ENCODE results near the gene GIT1. TPM values are rescaled to one million over a fixed set of nuclear protein-coding genes. Genes with fewer than 3 reads are reported as not detected.
A peak's percentile ranks its signal among the peaks of the same experiment; 100 is the strongest.

Gene GIT1
- total RNA-seq, 1 donor from 2014 or later = 33.0 TPM

DNA sequence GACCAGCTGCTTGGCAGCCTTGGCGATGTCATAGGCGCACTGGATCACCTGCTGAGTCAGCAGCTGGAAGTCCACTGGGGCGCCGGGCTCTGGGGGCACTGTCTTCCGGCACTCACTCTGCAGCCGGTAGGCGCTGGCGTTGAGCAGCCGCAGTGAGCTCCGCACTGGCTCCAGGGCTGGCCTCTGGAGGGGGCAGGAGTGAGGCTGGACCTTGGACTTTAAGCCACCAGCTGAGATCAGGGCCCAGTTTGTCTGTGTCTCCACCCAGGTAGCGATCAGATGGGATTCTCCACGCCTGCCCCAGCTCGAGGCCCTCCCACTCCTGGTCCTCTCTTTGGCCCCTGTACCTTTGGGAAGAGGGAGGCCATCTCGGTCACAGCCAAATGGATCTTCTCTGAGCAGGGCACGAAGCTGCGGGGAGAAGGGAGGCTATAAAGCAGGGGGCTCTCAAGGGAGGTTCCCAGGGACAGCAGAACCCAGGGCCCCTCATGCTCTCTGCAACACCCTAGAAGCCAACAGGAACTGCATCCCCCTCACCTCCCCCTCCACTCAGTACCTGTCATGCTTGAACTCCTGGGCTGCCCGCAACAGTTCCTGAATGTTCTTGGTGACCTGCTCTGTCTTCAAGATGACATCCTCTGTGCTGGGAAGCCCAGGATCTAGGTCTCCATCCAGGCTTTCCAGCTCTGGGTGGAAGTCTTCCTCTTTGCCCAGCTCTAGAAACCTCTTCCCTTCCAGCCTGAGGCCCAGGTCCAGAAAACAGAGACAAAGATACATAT lies 14.5 kb downstream of the GIT1 start:
- no peak for ATAC-seq
- intact Hi-C loops (cut with DNase I) = no loop called here
- DNase-seq (ENCODE audit: missing footprints) = peak; percentile 47

DNA sequence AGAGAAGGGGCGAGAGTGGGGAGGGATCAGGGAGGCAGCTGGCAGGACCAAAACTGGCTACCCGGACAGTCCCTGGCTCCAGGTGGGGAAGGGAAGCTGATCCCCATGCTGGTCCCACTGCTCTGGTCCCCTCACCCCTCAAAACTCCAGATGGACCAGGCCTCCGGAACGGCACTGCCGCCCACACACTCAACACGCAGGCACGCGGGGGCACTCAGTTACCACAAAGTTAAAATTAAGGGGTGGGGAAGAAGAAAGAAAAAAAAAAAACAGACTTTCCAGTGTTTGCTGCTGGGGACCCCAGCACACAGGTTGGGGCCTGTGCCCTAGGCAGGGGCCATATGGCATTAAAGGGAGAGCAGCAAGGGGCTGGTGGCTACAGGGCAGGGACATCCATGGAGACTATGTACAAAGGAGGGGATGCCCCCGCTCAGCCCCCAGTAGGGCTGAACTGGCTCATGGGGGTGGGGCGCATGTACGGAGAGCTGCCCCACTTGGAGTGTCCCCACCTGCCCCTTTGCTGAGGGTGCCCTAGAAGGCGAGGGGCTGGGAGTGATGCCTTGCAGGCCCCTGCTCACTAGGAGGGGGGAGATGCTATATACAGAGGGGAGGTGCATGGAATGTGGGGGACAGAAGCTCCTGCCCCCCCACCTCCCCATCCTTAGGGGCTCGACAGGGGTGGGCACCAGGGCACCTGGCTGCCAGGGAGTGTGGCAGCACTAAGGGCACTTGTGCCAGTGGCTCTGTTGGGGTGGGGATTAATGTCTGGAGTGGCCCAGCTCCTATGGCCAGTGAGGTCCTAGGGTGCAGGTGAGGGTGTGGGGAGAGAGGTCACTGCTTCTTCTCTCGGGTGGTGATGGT lies 15.3 kb downstream of the GIT1 start:
- intact Hi-C loops (cut with DNase I) = no loop called here
- DNase-seq (ENCODE audit: missing footprints) (peak; percentile 41), ATAC-seq (no peak)

DNA sequence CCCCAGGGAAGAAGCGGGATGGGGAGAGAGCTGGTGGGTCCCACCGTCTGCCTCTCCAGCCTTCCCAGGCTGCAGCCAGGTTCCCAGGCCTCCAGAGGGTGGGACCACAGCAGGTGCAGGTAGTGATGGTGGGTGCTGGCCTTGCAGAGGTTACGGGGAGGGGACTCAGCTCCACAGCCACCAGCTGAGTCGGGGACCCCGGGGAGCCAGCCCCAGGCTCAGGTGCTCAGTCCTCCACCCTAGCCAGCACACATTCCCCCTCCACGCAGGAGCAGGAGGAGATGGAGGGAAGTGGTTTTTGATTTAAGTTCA lies 15.9 kb downstream of the GIT1 start:
- DNase-seq (ENCODE audit: missing footprints) = no peak
- ATAC-seq = no peak
- intact Hi-C loops (cut with DNase I) = no loop called here

DNA sequence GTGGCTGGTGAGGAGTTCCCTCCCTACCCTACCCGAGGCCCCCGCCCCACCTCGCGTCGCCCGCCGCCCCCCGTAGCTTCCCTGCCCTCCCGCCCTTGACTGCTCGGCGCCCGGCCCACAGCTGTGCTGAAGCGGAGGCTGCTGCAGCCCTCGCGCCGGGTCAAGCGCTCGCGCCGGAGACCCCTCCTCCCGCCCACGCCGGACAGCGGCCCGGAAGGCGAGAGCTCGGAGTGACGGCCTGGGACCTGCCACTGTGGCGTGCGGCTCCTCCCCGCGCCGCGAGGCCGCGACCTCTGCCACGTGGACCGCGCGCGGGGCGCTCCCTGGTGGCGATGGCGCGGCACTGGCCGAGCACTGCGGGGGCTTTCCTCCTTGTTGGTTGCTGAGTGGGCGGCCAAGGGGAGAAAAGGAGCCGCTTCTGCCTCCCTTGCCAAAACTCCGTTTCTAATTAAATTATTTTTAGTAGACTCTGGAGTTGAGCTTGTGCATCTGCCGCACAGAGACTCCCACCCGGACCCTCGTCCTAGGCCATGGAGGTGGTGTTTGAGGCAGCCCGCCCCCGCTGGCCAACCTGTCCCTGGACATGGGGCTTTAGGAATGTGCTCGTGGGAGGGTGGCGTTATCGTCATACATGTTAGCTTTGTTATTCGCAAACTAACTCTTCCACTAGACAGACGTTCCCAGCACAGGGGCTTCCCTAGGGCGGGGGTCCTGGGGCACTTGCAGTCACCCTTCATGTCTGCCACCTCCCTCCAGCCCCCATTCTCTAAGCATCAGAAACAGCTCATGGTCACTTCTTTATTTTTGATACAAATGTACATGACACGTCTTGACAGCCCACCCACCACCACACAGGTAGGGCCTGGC lies 16.5 kb downstream of the GIT1 start:
- intact Hi-C loops (cut with DNase I) = no loop called here
- DNase-seq (ENCODE audit: missing footprints) (peak; percentile 85), ATAC-seq (peak; percentile 59)

DNA sequence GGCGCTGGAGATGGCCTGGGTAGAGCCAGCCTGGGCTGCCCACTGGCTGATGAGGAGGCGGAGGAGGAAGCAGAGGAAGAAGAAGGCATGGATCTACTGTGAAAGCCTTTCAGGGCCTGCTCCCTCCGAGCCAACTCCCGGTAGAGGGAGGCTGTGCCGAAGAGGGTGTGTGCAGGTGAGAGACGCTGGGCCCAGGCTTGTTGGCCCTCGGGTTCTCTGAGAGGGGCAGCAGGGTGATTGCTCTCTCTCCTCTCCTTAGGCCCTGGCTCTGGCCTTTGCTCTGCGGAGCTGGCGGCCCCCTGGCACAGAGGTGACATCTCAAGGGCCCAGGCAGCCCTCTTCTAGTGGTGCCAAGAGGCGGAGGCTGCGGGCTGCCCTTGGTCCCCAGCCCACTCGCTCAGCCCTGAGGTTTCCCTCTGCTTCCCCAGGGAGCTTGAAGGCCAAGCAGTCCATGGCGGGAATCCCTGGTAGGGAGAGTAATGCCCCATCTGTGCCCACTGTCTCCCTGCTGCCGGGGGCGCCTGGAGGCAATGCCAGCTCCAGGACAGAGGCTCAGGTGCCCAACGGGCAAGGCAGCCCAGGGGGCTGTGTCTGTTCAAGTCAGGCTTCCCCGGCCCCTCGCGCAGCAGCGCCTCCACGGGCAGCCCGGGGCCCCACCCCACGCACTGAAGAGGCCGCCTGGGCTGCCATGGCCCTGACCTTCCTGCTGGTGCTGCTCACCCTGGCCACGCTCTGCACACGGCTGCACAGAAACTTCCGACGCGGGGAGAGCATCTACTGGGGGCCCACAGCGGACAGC lies 17.4 kb downstream of the GIT1 start:
- DNase-seq (ENCODE audit: missing footprints) (no peak), ATAC-seq (peak; percentile 20)
- intact Hi-C loops (cut with DNase I) = no loop called here

DNA sequence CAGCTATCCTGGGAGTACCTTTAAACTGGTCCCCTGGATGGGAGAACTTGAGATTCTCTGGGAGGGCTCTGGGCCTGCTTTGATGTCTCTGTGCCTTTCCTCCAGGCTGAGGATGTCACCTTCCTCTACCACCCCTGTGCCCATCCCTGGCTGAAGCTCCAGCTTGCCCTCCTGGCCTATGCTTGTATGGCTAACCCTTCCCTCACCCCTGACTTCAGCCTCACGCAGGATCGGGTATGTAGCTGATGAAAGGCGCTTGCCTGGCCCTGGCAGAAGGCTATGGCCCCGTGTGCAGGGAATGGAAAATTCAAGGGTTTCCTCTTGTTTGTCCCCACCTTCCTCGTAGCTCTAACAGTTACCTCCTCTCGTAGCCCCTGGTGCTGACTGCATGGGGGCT lies 18.0 kb downstream of the GIT1 start:
- DNase-seq (ENCODE audit: missing footprints) = no peak
- intact Hi-C loops (cut with DNase I) = no loop called here
- ATAC-seq = no peak

DNA sequence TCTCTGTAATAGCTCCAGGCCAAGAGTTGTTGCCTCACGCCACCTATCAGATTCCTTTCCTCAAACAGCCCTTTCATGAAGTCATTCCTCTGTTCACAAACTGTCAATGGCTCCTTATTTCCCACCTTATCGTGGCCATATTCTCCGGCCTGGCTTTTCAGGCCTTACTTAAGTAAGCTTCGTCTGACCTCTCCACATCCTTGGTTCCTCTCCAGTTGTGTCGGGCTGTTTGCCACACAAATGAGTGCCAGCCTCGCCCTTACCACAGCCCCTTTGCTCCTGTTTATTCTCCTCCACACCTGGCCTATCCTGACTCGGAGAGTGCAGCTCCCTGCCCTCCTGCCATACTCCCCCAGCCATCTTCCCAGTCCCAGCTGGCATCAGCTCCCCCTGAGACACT lies 18.9 kb downstream of the GIT1 start:
- intact Hi-C loops (cut with DNase I) = no loop called here
- ATAC-seq (no peak), DNase-seq (ENCODE audit: missing footprints) (no peak)

DNA sequence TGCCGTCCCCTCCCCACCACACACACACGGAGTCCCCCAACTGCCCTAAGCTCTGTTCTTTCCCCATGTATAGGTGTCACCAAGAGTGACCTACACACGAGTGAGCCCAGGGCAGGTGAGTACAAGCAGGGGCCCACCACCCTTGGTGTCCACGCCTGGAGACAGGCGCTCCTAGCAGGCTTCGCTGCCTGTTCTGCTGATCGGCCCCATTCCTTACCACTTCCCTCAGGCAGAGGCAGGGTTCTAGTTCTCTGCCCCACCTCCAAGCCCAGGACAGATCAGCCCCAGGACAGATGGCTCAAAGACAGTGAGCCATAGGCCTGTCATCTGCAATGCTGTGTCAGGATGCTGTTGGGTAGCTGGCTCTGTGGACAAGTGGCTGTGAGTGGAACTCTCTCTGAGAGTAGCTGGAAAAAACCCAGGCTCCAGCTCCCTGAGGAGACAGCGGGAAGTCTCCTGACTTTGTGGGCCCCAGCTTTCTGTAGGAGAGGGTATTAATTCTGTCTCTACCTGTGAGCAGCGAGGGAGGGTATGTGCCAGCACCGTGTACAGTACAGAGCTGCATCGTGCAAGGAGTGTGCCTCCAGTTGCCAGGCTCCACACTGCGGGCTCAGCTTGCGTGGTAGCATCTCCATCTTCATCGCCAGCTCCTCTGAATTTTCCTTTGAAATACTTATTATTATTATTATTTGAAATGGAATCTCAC lies 20.1 kb downstream of the GIT1 start:
- ATAC-seq (no peak), DNase-seq (ENCODE audit: missing footprints) (no peak)
- intact Hi-C loops (cut with DNase I) = loop anchor here (10.0 kb wide), 1 partner anchor 275 kb away; the partner anchor contains the start of gene NUFIP2

DNA sequence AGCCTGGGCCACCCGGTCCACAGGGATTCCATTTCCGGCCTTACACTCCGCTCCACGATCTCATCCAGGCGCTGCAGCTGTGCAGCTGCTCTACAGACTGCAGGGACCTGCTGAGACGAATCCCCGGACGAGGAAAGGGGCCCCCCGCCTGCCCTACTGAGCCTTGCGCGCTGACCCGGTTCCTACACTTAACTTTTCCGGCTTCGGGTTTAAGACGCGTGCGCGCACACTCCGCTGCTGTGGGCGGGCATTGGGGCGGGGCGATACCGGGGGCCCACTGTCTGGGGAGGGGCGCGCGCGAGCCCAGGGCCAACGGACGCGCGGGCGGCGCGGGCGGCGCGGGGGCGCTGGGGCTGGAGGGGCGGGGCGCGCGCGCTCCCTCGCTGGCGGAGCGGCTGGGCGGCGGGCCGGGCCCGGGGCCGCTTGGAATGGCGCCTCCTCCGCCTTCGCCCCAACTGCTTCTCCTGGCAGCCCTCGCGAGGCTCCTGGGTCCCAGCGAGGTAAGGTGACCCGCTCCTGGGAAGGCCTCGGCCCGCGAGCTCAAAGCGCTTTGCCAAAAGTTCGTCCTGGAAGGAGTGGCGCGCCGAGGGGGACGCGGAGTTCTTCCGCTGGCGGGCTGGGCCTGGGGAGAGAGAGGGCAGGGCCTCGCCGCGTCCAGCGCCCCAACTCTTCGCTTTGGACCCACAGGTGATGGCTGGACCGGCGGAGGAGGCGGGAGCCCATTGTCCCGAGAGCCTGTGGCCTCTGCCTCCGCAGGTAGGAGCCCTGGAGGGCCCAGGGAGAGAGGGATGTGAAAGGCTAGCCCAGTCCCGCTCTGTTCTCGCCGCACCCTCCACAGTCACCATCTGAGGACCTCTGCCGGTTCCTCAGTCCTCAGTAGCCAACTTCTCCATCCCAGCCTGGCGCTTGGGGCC lies 20.9 kb downstream of the GIT1 start, which contains the start of gene TP53I13:
TSS of gene TP53I13 (plus strand) at position 371 of the 914 bp plus-strand sequence. CDS start at position 429, 58 bp downstream.
- DNase-seq (ENCODE audit: missing footprints) (peak; percentile 94), ATAC-seq (peak; percentile 71)
- intact Hi-C loops (cut with DNase I) = loop anchor here (10.0 kb wide), 1 partner anchor 274 kb away; the partner anchor contains the start of gene NUFIP2

DNA sequence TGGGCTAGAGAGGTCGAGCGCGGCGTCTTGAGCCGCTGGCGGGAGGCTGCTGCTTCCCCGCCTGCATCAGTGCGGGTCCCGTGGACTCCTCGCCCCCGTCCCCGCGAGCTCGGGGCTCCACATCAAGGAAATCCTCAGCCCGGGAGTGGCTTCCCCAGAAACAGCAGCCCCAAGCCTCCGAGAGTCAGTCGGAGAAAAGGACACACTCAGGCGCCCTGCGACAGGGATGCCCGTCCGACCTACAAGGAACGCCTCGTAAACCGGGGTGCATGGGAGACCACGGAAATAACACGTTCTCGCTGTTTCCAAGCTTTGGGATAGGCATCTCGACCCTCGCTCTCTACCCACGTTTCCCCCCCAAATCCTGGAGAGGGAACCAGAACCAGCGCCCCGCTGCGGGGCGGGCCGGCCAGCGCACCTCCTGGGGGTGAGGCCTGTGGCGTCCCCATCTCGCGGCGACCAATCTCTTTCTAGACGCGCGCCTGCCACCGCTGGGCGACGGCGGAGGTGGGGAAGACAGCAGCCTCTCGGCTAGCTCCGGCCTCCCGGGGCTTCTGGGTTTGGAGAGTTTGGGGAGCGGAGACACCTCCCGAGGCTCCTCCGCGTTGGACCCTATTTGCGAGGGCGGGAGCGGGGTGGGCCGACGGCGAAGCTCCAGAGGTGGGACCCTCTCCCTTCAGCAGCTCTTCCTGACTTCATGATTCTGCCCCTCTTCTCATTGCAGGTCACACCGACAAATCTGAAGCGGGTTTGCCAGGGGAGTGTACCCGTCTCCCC lies 21.7 kb downstream of the GIT1 start:
- peak; percentile 88 for DNase-seq (ENCODE audit: missing footprints)
- ATAC-seq = peak; percentile 48
- intact Hi-C loops (cut with DNase I) = loop anchor here (10.0 kb wide), 1 partner anchor 273 kb away; the partner anchor contains the start of gene NUFIP2

DNA sequence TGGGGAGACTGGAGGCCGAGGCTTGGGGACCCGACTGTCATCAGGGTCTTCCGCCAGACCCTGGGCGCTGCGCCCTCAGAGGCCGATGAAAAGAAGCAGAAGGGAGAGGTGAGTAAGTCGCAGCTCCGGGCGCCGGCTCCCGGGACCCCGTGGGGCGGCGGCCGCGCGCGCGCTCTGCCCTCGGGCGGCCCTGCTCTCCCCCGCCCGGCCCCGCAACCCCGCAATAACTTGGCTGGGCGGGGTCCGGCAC lies 22.2 kb downstream of the GIT1 start:
- DNase-seq (ENCODE audit: missing footprints) (no peak), ATAC-seq (no peak)
- intact Hi-C loops (cut with DNase I) = loop anchor here (10.0 kb wide), 1 partner anchor 272 kb away; the partner anchor contains the start of gene NUFIP2

DNA sequence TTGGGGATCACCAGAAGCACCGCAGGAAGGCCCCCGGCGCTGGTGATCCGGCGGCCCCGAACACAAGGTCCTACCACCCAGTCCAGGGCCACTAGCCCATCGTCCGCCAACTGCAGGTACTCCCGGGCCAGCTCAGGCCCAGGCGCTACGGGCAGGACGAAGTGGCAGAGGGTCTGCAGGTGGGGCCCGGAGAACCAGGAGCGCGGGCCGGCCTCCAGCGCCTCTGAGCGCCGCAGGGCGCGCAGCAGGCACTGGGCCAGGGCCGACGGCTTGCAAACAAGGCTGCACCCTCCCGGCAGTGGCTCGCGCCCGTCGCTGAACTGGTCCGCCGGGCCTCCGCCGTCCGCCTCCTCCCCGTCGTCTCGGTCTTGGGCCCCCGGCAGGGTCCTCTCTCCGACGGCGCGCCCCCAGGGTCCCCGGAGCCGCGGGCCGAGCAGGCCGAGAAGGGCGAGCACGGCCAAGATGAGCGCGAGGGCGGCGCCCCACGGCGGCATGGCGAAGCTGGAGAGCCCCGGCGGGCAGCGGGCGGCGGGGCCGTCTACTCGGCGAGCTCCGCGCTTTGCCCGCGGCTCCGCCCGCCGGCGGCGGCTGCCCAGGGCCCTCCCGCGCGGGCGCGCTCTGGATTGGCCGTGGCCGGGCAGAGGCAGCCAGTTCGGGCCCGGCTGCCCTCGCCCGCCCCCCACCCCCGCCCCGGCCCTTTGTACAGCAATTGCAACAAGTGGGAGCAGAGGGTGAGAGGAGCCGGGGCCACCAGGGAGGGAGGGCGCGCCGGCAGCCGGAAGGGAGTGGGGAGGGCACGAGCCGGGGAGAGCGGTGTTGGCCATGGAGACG lies 22.8 kb downstream of the GIT1 start, which contains the start of gene ABHD15:
TSS of gene ABHD15 (minus strand) at position 565 of the 831 bp plus-strand sequence. CDS start at position 494, 71 bp downstream.
- ATAC-seq = peak; percentile 58
- intact Hi-C loops (cut with DNase I) = loop anchor here (10.0 kb wide), 1 partner anchor 272 kb away; the partner anchor contains the start of gene NUFIP2
- DNase-seq (ENCODE audit: missing footprints) = peak; percentile 89

DNA sequence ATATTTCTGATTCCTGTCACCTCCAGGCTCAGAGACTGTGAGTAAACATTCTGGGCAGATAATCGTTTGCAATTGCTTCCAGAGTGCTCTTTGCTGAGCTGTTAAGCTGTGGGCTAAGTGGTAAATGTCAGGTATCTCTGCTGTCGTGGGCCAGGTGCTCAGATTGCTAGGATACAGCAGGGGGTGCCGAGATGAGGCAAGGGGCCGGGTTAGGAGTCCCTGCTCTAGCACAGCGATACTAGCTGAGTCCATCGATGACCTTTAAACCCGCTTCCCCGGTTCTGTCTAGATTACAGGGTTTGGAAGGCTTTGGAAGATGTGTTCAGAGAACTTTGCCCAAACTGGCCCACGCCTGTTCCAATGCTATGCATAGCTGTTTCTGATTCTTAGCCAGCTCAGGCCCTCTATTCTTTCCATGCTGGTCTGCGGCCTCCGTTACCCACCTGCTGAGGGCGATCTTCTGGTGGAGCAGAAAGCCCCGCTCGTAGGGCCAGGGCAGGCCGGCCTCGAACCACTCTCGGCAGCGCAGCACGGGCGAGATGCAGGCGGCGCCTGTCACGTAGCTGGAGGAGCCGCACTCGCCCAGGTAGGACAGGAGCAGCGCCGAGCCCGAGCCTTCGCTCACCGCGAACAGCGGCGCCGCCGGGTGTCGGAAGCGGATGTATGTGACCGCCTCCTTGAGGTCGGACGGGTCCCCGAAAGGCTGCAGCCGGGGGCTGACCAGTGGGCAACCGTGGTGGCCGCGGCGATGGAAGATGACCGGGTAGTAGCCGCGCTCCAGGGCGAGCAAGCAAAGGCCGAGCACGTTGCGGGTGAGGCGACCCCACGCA lies 23.6 kb downstream of the GIT1 start:
- intact Hi-C loops (cut with DNase I) = loop anchor here (10.0 kb wide), 1 partner anchor 271 kb away; the partner anchor contains the start of gene NUFIP2
- no peak for ATAC-seq
- DNase-seq (ENCODE audit: missing footprints) = no peak

DNA sequence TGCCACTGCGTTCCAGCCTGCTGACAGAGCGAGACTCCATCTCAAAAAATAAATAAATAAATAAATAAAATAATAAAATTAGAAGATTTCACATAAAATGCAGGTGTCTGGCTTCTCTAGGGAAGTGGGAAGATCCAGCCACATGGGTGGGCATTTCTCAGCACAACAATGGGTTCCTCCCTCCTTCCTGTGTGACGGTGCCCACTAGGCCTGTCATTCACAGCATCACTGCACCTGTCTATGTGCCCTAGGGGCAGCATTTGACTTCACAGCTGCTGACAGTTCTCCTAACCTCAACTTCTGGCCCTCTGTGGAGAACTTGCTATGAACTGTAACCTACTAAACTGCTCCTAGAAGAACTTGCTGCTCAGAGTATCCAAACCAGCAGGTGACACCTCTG lies 25.6 kb downstream of the GIT1 start:
- DNase-seq (ENCODE audit: missing footprints) = no peak
- ATAC-seq = no peak
- intact Hi-C loops (cut with DNase I) = loop anchor here (10.0 kb wide), 1 partner anchor 269 kb away; the partner anchor contains the start of gene NUFIP2
